GM12873 (cell line): ENCODE results near the gene TRIO.

Experiments
- CTCF ChIP-seq: IDR thresholded peaks from 2 replicates; pipeline ENCODE4 v1.5.1; 2012; ENCODE audit warnings: low read depth, mild to moderate bottlenecking, moderate library complexity, low read length, control low read depth; ENCODE audit not compliant: insufficient read depth; ENCODE audit errors: missing control alignments

Gene TRIO

GRCh38 chr5:14284392-14285148 lies 141.4 kb downstream of the TRIO start:
- no peak for TF ChIP-seq CTCF

- no peak for TF ChIP-seq CTCF
Observed at GRCh38 chr5:14286007-14286406, 142.9 kb downstream of the TRIO start.

GRCh38 chr5:14286574-14287421 lies 143.7 kb downstream of the TRIO start:
- peak; percentile 4 for TF ChIP-seq CTCF

DNA sequence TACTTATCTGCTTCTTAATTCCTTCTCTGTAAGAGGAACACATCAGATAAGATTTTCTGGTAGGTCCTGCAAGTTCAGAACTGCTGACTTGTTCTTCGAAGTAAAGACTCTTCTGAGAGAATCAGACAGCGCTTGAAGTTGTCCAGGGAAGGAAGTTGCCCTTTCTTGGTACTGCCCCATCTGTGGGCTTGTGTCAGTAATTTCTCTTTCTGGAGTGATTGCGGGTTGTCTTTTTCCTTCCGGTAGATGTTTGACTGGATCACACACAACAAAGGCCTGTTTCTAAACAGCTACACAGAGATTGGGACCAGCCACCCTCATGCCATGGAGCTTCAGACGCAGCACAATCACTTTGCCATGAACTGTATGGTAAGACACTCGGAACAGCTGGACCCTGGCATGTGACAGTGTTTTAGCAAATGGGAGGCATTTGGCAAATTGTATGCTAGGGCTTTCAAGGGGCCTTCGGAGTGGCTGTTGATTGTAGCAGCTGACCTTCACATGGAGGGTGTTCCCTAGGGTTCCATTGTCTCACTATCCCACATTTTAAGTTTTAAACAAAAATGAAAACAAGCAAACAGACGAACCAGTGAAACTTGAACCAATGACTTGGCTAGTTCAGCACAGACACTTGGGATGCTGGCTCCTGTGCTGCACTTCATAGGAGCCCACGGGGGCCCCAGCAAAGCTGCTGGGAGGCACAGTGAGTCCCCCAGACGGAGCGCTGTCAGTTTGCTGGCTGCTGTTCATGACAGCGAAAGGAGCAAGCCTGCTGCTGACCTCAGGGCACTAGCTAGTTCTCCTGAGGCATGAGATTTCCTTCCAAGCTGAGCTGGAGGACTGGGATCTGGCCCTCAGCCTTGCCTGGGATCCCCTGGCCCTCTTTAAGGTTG lies 149.9 kb downstream of the TRIO start:
- TF ChIP-seq CTCF: no peak

DNA sequence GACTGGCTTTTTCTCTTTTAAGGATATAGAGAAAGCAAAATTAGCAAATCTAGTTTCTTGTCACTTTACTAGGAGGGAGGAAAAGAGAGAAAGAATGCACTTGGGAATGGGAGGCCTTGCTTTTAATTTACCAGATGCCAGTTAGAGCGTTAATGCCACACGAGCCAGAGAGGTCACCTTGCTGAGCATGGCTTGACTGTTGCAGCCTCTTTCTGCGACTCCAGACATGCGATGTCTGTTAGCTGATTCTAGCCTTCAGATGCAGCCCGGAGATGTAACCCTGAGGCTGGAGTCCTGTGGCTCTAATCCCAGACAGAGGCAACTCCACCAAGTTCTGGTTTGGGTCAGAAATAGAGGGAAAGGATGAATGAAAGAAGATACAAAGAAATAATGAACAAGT lies 152.5 kb downstream of the TRIO start:
- TF ChIP-seq CTCF: no peak

DNA sequence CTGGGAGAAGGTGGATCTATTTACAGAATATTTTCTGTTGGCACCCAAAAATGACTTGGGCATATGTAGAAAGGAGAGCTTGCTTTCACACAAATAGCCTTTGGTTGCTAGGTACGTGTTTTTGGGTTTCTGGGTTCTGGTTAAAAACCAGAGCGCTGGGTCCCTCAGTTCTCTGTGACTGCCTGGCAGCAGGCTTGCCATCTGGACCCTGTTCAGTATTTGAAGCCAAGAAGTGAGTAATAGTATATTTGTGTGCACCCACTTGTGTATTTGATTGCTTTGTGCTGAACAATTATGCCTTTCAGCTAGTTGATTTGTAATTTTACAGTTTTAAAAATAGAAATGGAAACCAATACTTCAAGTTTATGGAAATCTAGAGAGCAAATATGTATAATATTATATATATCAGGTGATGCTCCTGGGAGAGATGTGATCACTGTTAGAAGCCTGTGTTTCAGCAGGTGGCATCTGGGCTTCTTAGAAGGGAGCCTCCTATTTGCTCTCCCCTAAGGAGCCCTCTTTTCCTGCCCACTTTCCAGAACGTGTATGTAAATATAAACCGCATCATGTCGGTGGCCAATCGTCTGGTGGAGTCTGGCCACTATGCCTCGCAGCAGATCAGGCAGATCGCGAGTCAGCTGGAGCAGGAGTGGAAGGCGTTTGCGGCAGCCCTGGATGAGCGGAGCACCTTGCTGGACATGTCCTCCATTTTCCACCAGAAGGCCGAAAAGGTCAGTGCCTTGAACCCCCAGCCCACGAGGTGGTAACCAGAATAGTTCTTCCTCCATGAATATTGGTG lies 153.6 kb downstream of the TRIO start:
- no peak for TF ChIP-seq CTCF
